Activated CD4-positive, alpha-beta memory T cell treated with anti-CD3 and anti-CD28 coated beads for 36 hours (primary cell): ENCODE results near the gene PZP. TPM values are rescaled to one million over a fixed set of nuclear protein-coding genes. Genes with fewer than 3 reads are reported as not detected.
"Not testable (repeated sequence)": the region's sequence is repeated elsewhere in the genome, so short reads cannot be mapped to it uniquely, and the experiment has no call there.

Experiments used
- CTCF ChIA-PET: fragments of 350-600 bp; sonication (Branson Sonifier 250); formaldehyde crosslinking; loops from one replicate; lab custom pipeline; 2021; ENCODE audit warnings: antibody characterized with exemption, inconsistent platforms; lab: Charles Lee
- POLR2A ChIA-PET: fragments of 350-600 bp; sonication (Branson Sonifier 250); formaldehyde crosslinking; loops from one replicate; lab custom pipeline; 2021; ENCODE audit warnings: antibody characterized with exemption; lab: Charles Lee
- DNase-seq: peaks from one replicate; pipeline ENCODE4 v3.0.0-alpha.2; 2020
- H3K27ac Mint-ChIP-seq: one replicate; pipeline ENCODE4 v1.8.0; 2021; ENCODE audit warnings: mixed read lengths
- H3K27me3 Mint-ChIP-seq: one replicate; pipeline ENCODE4 v1.8.0; 2021; ENCODE audit warnings: mixed read lengths
- H3K36me3 Mint-ChIP-seq: one replicate; pipeline ENCODE4 v1.8.0; 2021; ENCODE audit warnings: mixed read lengths
- H3K4me1 Mint-ChIP-seq: one replicate; pipeline ENCODE4 v1.8.0; 2021; ENCODE audit warnings: low read depth, mixed read lengths
- H3K4me3 Mint-ChIP-seq: one replicate; pipeline ENCODE4 v1.8.0; 2021; ENCODE audit warnings: mild to moderate bottlenecking, mixed read lengths
- H3K9me3 Mint-ChIP-seq: one replicate; pipeline ENCODE4 v1.8.0; 2021; ENCODE audit warnings: mixed read lengths
- intact Hi-C: fragments of 100-400 bp; cut with micrococcal nuclease; formaldehyde crosslinking; loops from one replicate; pipeline ENCODE4 v1.15.1; 2023
- total RNA-seq, 2 experiments: library from RNA; stranded (reverse); gene quantifications; one replicate each; pipeline ENCODE4 v1.2.3, GENCODE V29; 2021

Gene PZP
- not detected for total RNA-seq

DNA sequence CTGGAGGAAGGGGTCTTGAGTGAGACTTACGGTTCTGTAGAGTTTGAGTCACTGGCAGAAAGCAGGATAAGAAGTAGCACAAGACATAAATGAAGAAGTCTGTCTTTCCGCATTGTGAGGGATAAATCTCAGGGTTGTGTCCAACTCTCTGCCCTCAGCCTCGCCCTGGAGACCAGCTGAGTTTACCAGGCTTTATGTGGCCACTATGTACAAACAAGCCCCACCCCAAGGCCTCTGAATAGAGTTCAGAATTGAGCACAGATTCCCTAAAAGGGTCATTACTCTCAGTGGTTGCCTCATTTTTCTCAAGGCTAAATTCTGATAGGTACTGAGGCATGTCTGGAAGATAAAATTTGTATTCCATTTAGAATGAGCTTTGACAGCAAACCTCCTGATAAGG is at the start of gene PZP:
PZP (minus strand) TSS at position 167 of the 400 bp plus-strand sequence; CDS start at position 113, 54 bp downstream.
- no peak within 1 kb of the TSS for H3K4me3 Mint-ChIP-seq
- intact Hi-C loops = no loop called here
- H3K27ac Mint-ChIP-seq = no peak within 1 kb of the TSS
- ChIA-PET CTCF (no interaction called here), POLR2A (no interaction called here)
- no peaks in the 10 kb centered on the region for H3K36me3 Mint-ChIP-seq
- H3K9me3 Mint-ChIP-seq = no peaks in the 10 kb centered on the region
- DNase-seq = no peak
- no peaks in the 10 kb centered on the region for H3K4me1 Mint-ChIP-seq
- H3K27me3 Mint-ChIP-seq = no peaks in the 10 kb centered on the region

GRCh38 chr12:9256758-9257405 is 48.7 kb upstream of the PZP start:
- H3K27me3 Mint-ChIP-seq = no peaks in the 10 kb centered on the region
- H3K27ac Mint-ChIP-seq = no peak overlapping the region
- CTCF ChIA-PET = no interaction called here
- intact Hi-C loops = no loop called here
- H3K9me3 Mint-ChIP-seq = peaks cover 7% of the 10 kb centered on the region
- peaks cover 4% of the 10 kb centered on the region for H3K4me1 Mint-ChIP-seq
- H3K4me3 Mint-ChIP-seq = no peak overlapping the region
- H3K36me3 Mint-ChIP-seq = peaks cover 4% of the 10 kb centered on the region
- POLR2A ChIA-PET = no interaction called here
- DNase-seq = no peak

- POLR2A ChIA-PET = no interaction called here
- Mint-ChIP-seq H3K27me3 (no peaks in the 10 kb centered on the region), H3K4me1 (peaks cover 4% of the 10 kb centered on the region), H3K27ac (no peak overlapping the region), H3K36me3 (peaks cover 4% of the 10 kb centered on the region), H3K9me3 (peaks cover 13% of the 10 kb centered on the region), H3K4me3 (no peak overlapping the region)
- intact Hi-C loops = no loop called here
- CTCF ChIA-PET = no interaction called here
- DNase-seq = no peak
Measured at GRCh38 chr12:9256341-9256740, 48.1 kb upstream of the PZP start.

DNA sequence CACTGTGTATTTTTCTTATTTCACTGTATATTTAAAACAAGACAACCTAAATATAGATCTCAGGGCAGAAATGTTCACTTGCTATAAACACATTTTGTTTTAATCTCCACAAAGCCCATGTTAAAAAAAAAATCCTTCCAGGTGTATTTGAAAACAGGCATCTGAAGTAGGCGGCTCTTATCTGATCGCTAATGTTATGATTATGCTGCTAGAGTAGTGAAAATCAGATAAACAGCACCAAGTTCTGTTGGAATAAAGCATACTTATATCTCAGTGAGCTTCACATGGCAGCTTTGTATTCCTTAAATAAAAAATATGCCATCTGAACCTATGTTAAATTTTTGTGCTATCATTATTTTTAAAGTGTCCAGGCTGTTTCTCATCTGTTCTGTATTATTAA is 47.6 kb upstream of the PZP start:
- H3K4me3 Mint-ChIP-seq = no peak overlapping the region
- peaks cover 4% of the 10 kb centered on the region for H3K4me1 Mint-ChIP-seq
- no peak for DNase-seq
- peaks cover 4% of the 10 kb centered on the region for H3K36me3 Mint-ChIP-seq
- no peak overlapping the region for H3K27ac Mint-ChIP-seq
- intact Hi-C loops = no loop called here
- ChIA-PET CTCF (no interaction called here), POLR2A (no interaction called here)
- peaks cover 13% of the 10 kb centered on the region for H3K9me3 Mint-ChIP-seq
- H3K27me3 Mint-ChIP-seq = no peaks in the 10 kb centered on the region

- POLR2A ChIA-PET = no interaction called here
Measured at GRCh38 chr12:9253464-9253863, 45.3 kb upstream of the PZP start.

GRCh38 chr12:9252791-9253190 is 44.6 kb upstream of the PZP start:
- H3K36me3 Mint-ChIP-seq, POLR2A ChIA-PET, H3K27me3 Mint-ChIP-seq, H3K4me3 Mint-ChIP-seq, H3K27ac Mint-ChIP-seq, DNase-seq, CTCF ChIA-PET, intact Hi-C loops, H3K4me1 Mint-ChIP-seq: not testable (repeated sequence)
- H3K9me3 Mint-ChIP-seq = peaks cover 13% of the 10 kb centered on the region

More at GRCh38 chr12:9253464-9253863, 45.3 kb upstream of the PZP start:
- no peak for DNase-seq
- Mint-ChIP-seq H3K36me3 (peaks cover 7% of the 10 kb centered on the region), H3K27ac (no peak overlapping the region), H3K4me3 (no peak overlapping the region), H3K9me3 (peaks cover 13% of the 10 kb centered on the region), H3K4me1 (peaks cover 2% of the 10 kb centered on the region), H3K27me3 (no peaks in the 10 kb centered on the region)
- CTCF ChIA-PET = no interaction called here
- intact Hi-C loops = no loop called here

- Mint-ChIP-seq H3K9me3 (peaks cover 13% of the 10 kb centered on the region), H3K27ac (no peak overlapping the region), H3K27me3 (no peaks in the 10 kb centered on the region), H3K36me3 (peaks cover 7% of the 10 kb centered on the region), H3K4me3 (no peak overlapping the region), H3K4me1 (peaks cover 12% of the 10 kb centered on the region)
- ChIA-PET POLR2A (no interaction called here), CTCF (interaction anchor here (0.7 kb wide), 1 partner anchor 854 kb away, joined by 3 read pairs; no protein-coding TSS in a partner anchor)
- intact Hi-C loops = no loop called here
- DNase-seq = no peak
Measured at GRCh38 chr12:9252256-9252655, 44.1 kb upstream of the PZP start.

- Mint-ChIP-seq H3K4me1 (peaks cover 39% of the 10 kb centered on the region), H3K27ac (no peak overlapping the region), H3K9me3 (peaks cover 13% of the 10 kb centered on the region), H3K27me3 (no peaks in the 10 kb centered on the region), H3K36me3 (peaks cover 7% of the 10 kb centered on the region), H3K4me3 (no peak overlapping the region)
- no peak for DNase-seq
- ChIA-PET POLR2A (no interaction called here), CTCF (interaction anchor here (0.7 to 1.0 kb wide), 2 partner anchors 185 to 591 kb away, joined by 3 read pairs; no protein-coding TSS in a partner anchor)
- intact Hi-C loops = loop anchor here (5.0 to 10.0 kb wide), 5 partner anchors 101 to 546 kb away; no protein-coding TSS in a partner anchor
Measured at GRCh38 chr12:9248435-9248834, 40.2 kb upstream of the PZP start.

DNA sequence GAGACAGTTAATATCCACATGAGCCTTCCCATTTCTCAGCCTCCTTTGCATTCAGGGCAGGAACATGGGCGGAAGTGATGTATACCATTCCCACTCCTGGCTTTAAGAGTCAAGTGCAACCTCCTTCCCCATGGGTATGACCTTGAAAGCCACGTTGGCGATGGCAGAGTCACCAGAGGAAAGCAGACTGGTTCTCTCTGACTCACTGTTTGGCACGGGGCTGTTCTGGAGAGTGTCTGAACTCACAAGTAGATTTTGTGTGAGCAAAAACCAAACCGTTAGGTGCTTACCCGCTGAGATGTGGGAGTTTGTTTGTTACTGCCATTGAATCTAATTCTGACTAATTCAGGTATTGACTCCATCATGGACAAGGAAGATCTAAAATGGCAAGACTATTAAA is 36.7 kb upstream of the PZP start:
- Mint-ChIP-seq H3K36me3 (peaks cover under 1% of the 10 kb centered on the region), H3K9me3 (no peaks in the 10 kb centered on the region), H3K27me3 (peaks cover 3% of the 10 kb centered on the region), H3K4me3 (peak overlapping the region; percentile 6), H3K27ac (peak overlapping the region; percentile 82), H3K4me1 (peaks cover 52% of the 10 kb centered on the region)
- POLR2A ChIA-PET = no interaction called here
- peak; percentile 89 for DNase-seq
- intact Hi-C loops = loop anchor here (1.0 to 10.0 kb wide), 12 partner anchors 37 to 622 kb away; partner anchors contain the start of gene CLEC2B
- CTCF ChIA-PET = no interaction called here

- Mint-ChIP-seq H3K4me1 (peaks cover 53% of the 10 kb centered on the region), H3K27me3 (peaks cover 3% of the 10 kb centered on the region), H3K27ac (peak overlapping the region; percentile 82), H3K4me3 (no peak overlapping the region), H3K36me3 (no peaks in the 10 kb centered on the region), H3K9me3 (no peaks in the 10 kb centered on the region)
- ChIA-PET CTCF (no interaction called here), POLR2A (no interaction called here)
- DNase-seq = no peak
- intact Hi-C loops = loop anchor here (1.0 to 10.0 kb wide), 11 partner anchors 38 to 623 kb away; partner anchors contain the start of gene CLEC2B
Measured at GRCh38 chr12:9243999-9244649, 35.9 kb upstream of the PZP start.

GRCh38 chr12:9241301-9241700 is 33.1 kb upstream of the PZP start:
- intact Hi-C loops = loop anchor here (5.0 to 10.0 kb wide), 6 partner anchors 41 to 626 kb away; partner anchors contain the start of gene CLEC2B
- H3K27ac Mint-ChIP-seq = no peak overlapping the region
- H3K36me3 Mint-ChIP-seq = no peaks in the 10 kb centered on the region
- peaks cover 47% of the 10 kb centered on the region for H3K4me1 Mint-ChIP-seq
- ChIA-PET POLR2A (no interaction called here), CTCF (no interaction called here)
- H3K4me3 Mint-ChIP-seq = no peak overlapping the region
- DNase-seq = no peak
- peaks cover 3% of the 10 kb centered on the region for H3K27me3 Mint-ChIP-seq
- H3K9me3 Mint-ChIP-seq = no peaks in the 10 kb centered on the region

GRCh38 chr12:9240776-9241175 is 32.6 kb upstream of the PZP start:
- ChIA-PET POLR2A (no interaction called here), CTCF (no interaction called here)
- DNase-seq = no peak
- intact Hi-C loops = loop anchor here (5.0 to 10.0 kb wide), 6 partner anchors 42 to 627 kb away; partner anchors contain the start of gene CLEC2B
- Mint-ChIP-seq H3K4me1 (peaks cover 44% of the 10 kb centered on the region), H3K4me3 (peak overlapping the region; percentile 40), H3K27ac (no peak overlapping the region), H3K9me3 (no peaks in the 10 kb centered on the region), H3K36me3 (no peaks in the 10 kb centered on the region), H3K27me3 (peaks cover 3% of the 10 kb centered on the region)
